HS-27A (cell line): ENCODE measurements around the gene KCTD5.

Experiments used
- DNase-seq: peaks from one replicate; pipeline ENCODE4 v3.0.0-alpha.2; 2012; ENCODE audit warnings: low read depth, missing footprints

KCTD5 gene

GRCh38 chr16:2752035-2752849, 69.9 kb downstream of the KCTD5 start, which contains the start of gene SRRM2:
Gene SRRM2, plus strand, starts transcription at chr16:2752638. Its CDS starts 3,727 bp downstream, at chr16:2756365.
- peak; percentile 91 for DNase-seq

- no peak for DNase-seq
Observed at GRCh38 chr16:2752850-2753732, 70.8 kb downstream of the KCTD5 start.

GRCh38 chr16:2753733-2754020, 71.4 kb downstream of the KCTD5 start:
- DNase-seq = no peak

GRCh38 chr16:2755158-2755557, 72.8 kb downstream of the KCTD5 start:
- no peak for DNase-seq

- DNase-seq = no peak
Observed at GRCh38 chr16:2756288-2757015, 74.1 kb downstream of the KCTD5 start.

GRCh38 chr16:2757344-2757743, 75.0 kb downstream of the KCTD5 start:
- DNase-seq = no peak
